ENCODE data around the gene POLRMT.

The POLRMT gene

GRCh38 chr19:577439-578392 is 55.6 kb downstream of the POLRMT start:
- TF ChIP-seq, protein P1, sequence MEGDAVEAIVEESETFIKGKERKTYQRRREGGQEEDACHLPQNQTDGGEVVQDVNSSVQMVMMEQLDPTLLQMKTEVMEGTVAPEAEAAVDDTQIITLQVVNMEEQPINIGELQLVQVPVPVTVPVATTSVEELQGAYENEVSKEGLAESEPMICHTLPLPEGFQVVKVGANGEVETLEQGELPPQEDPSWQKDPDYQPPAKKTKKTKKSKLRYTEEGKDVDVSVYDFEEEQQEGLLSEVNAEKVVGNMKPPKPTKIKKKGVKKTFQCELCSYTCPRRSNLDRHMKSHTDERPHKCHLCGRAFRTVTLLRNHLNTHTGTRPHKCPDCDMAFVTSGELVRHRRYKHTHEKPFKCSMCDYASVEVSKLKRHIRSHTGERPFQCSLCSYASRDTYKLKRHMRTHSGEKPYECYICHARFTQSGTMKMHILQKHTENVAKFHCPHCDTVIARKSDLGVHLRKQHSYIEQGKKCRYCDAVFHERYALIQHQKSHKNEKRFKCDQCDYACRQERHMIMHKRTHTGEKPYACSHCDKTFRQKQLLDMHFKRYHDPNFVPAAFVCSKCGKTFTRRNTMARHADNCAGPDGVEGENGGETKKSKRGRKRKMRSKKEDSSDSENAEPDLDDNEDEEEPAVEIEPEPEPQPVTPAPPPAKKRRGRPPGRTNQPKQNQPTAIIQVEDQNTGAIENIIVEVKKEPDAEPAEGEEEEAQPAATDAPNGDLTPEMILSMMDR (conservative IDR thresholded peaks at IDR 0.05): no peak
- no peak overlapping the region for H3K27ac ChIP-seq

DNA sequence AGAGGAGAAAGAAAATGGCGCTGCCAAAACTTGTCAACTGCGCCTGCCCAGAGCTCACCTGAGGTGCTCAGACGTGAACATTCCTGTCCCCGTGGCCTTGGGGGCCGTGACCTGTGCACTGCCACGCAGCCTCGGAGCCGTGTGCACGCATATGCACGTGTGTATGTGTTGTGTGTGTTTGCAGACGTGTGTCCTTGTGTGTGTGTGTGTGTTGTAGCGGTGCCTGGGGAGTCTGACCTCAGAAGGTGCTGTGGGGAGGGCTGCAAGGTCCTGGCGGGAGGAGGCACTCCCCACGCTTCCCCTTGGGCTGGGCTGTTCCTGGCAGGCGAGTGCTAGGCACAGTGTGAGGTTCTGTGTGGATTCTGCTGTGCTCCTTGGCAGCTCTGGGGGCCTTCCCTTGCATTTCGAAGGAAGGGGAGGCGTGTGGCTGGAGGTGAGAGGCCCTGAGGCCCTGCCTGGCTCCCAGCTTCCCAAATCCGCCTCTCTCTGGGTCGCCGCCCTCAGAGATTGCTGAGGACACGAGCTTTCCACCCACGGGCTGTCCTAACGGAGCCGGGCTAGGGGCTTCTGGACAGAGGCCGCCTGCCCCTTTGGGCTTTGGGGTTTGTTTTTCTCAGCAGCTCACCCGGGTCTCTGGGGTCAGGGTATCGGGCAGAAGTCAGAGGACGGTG is 56.4 kb downstream of the POLRMT start:
- TF ChIP-seq, protein P1 (conservative IDR thresholded peaks at IDR 0.05): no peak
- H3K27ac ChIP-seq: no peak overlapping the region

- peak overlapping the region; percentile 94 for H3K27ac ChIP-seq
- TF ChIP-seq, protein P1 (conservative IDR thresholded peaks at IDR 0.05): no peak
Measured at GRCh38 chr19:575527-576506, 57.5 kb downstream of the POLRMT start.

DNA sequence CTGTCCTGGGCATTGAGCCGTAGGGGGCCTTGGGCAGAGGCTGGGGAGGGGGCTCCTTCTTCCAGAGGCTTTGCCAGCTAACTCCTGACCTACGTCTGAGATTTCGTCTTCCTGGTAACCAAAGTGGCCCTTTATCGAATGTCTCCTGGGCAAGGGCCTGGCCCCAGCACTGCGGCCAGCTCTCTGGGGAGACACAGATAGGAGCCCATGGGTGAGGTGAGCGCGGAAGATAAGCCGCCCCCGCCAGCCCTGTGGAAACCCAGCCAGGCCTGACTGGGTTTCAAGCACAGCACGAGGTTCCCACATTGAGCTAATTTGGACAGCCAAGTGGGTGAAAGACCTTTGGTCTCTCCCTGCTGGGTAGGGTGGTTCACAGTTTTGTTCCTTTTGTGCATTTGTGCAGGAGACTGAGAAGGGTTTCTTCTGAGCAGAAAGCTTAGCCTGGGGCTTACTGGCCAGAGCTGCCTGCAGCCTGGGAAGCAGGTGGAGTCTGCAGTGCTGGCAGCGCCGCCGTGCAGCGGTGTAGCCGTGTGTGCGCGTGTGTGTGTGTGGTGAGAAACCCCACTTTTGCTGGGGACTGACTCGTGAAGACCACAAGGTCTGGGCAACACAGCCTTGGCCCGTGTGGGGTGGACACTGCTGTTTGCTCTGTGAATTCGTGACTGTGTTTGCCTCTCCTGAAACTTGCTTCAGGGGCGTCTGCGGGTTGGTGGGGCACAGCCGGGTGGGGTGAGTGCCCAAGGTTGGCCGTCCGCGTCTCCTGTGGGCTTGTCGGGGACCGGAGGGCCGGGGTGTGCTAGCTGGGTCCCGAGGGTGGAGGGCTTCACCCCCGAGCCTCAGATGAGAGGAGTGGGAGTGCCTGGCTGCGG is 58.4 kb downstream of the POLRMT start:
- H3K27ac ChIP-seq: peak overlapping the region; percentile 94
- TF ChIP-seq, protein P1 (conservative IDR thresholded peaks at IDR 0.05): no peak

GRCh38 chr19:573519-573825 is 59.9 kb downstream of the POLRMT start:
- peak overlapping the region; percentile 94 for H3K27ac ChIP-seq
- TF ChIP-seq, protein P1 (conservative IDR thresholded peaks at IDR 0.05): no peak

DNA sequence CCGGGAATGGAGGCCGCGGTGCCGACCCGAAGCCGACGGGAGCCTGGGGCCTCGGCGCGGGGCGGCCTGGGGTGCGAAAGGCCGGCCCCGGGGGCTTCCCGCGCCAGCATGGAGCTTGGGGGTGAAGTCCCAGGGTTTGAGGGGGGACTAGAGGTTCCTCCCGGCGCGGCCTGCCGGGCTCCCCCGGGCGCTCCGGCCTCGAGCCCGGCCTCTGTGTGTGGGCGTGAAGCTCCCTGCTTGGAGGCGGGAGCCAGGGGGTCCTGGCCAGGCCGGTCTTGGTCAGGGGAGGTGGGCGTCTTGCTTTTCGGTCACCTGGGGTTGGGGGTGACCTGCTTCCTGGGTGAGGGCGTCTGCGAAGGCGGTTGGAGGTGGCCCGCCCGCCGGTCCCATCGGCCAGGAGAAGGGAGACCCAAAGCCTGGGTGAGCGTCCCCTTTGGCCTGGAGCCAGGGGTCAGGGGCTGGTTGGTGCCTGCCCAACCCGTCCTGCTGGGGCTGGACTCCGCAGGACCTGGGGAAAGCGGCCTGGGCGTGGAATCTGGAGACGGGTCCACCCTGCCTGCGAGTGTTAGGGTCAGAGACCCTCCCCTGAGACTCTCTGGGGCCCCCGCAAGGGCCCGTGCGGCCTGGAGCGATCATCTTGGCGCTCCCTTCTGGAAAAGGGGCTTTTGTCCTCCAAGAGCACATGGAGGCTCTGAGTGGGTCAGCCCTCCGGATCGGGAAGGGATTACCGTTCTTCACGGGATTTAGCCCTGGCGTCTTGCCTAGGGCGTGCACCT is 60.4 kb downstream of the POLRMT start:
- TF ChIP-seq, protein P1 (conservative IDR thresholded peaks at IDR 0.05): no peak
- peak overlapping the region; percentile 94 for H3K27ac ChIP-seq
